ENCODE results near the gene PDSS2. TPM values are rescaled to one million over a fixed set of nuclear protein-coding genes. Genes with fewer than 3 reads are reported as not detected.

Gene PDSS2
- total and polyA plus RNA-seq, 2 of the 4 experiments (the other 2 are of a cell fraction): 8.6 to 9.2 TPM

- Histone ChIP-seq H4K91ac (ENCODE audit: insufficient read depth, low read depth, low read length) (no peak overlapping the region), H4K8ac (ENCODE audit: low read depth in 2 of 2, low read length in 2 of 2) (no peak overlapping the region), H3K14ac (replicated peaks; ENCODE audit: low read depth, low read length) (no peak overlapping the region), H4K5ac (ENCODE audit: low read depth, low read length) (no peak overlapping the region), H3K27me3 (ENCODE audit: control insufficient read depth, insufficient read depth, low read length) (no peaks in the 10 kb centered on the region), H3K4ac (ENCODE audit: low read depth, low read length) (no peak overlapping the region), H4K20me1 (ENCODE audit: insufficient read depth, low read length) (no peaks in the 10 kb centered on the region), H3K9me1 (ENCODE audit: insufficient read depth, low read length) (no peaks in the 10 kb centered on the region), H3K79me1 (ENCODE audit: low read depth in 1 of 2, low read length in 2 of 2) (no peaks in the 10 kb centered on the region), H2BK15ac (ENCODE audit: low read depth, low read length) (no peak overlapping the region), H2AFZ (replicated peaks; ENCODE audit: low read length, poor library complexity) (no peak overlapping the region), H3K9ac (ENCODE audit: low read depth, low read length) (no peak overlapping the region), H2BK20ac (ENCODE audit: low read depth, low read length) (no peak overlapping the region), H3K56ac (ENCODE audit: extremely low read depth, insufficient read depth, low read length) (no peak overlapping the region), H3K4me1 (ENCODE audit: control insufficient read depth, insufficient read depth, low read length) (peaks cover 1% of the 10 kb centered on the region; the same call in 1 of the 2 replicates), H3K9me3 (ENCODE audit: control insufficient read depth, insufficient read depth, low read length) (no peaks in the 10 kb centered on the region), H2AK5ac (ENCODE audit: low read depth, low read length) (no peak overlapping the region), H3K23ac (ENCODE audit: low read depth, low read length) (no peak overlapping the region), H2BK120ac (ENCODE audit: low read depth, low read length) (no peak overlapping the region), H3K4me2 (ENCODE audit: low read depth, low read length) (no peak overlapping the region), H3K18ac (ENCODE audit: low read depth, low read length) (no peak overlapping the region), H3K27ac (ENCODE audit: insufficient read depth, low read length) (no peak overlapping the region), H2BK5ac (ENCODE audit: low read depth, low read length, poor library complexity, severe bottlenecking) (no peak overlapping the region), H2AK9ac (replicated peaks; ENCODE audit: low read depth, low read length, poor library complexity) (no peak overlapping the region), H3K4me3 (ENCODE audit: insufficient read depth, low read depth, low read length) (no peak overlapping the region), H3K36me3 (ENCODE audit: control insufficient read depth, insufficient read depth, low read length) (no peaks in the 10 kb centered on the region)
- ChIA-PET POLR2A (ENCODE audit: unreplicated experiment) (no interaction called here), CTCF (interaction anchor here (0.6 kb wide), 1 partner anchor 73 kb away, joined by 3 read pairs; no protein-coding TSS in a partner anchor)
- dilution Hi-C loops (cut with HindIII; ENCODE audit: low sequenced_read_pairs, unreplicated experiment): no loop called here
- DNase-seq (no peak), ATAC-seq (ENCODE audit: low read depth) (no peak)
- in situ Hi-C loops (cut with MboI; ENCODE audit: low sequenced_read_pairs): no loop called here
- TF ChIP-seq NFE2L2 (IDR thresholded peaks at IDR 0.05; ENCODE audit: low read depth, low read length): no peak
- TF ChIP-seq, protein P1, sequence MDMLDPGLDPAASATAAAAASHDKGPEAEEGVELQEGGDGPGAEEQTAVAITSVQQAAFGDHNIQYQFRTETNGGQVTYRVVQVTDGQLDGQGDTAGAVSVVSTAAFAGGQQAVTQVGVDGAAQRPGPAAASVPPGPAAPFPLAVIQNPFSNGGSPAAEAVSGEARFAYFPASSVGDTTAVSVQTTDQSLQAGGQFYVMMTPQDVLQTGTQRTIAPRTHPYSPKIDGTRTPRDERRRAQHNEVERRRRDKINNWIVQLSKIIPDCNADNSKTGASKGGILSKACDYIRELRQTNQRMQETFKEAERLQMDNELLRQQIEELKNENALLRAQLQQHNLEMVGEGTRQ (IDR thresholded peaks at IDR 0.05; ENCODE audit: low read depth, low read length): no peak
- no TSS peak for BruUV-seq (replicated peaks)
- intact Hi-C loops (cut with micrococcal nuclease): no loop called here
Measured at GRCh38 chr6:107214655-107215054, 244.7 kb downstream of the PDSS2 start.

All from IMR-90 (cell line).